Sigmoid colon (tissue), 7 donors: ENCODE data around the gene ZNF672. TPM values are rescaled to one million over a fixed set of nuclear protein-coding genes. Genes with fewer than 3 reads are reported as not detected.
"Not testable (repeated sequence)": the region's sequence is repeated elsewhere in the genome, so short reads cannot be mapped to it uniquely, and the experiment has no call there.

Experiments
- DNase-seq: peaks from one replicate; pipeline ENCODE4 v3.0.0-alpha.2; 2019
- H3K27ac ChIP-seq, 4 donors: fragments of 200-600 bp; sonication (generic); one replicate each; pipeline ENCODE4 v1.5.1; 2016 to 2019; ENCODE audit warnings: mild to moderate bottlenecking in 1 of 4
- H3K27me3 ChIP-seq, 3 donors: fragments of 200-600 bp; sonication (generic); one replicate each; pipeline ENCODE4 v1.5.1; 2019; ENCODE audit warnings: mild to moderate bottlenecking in 1 of 3
- H3K36me3 ChIP-seq, 4 donors: fragments of 200-600 bp; sonication (generic); one replicate each; pipeline ENCODE4 v1.5.1; 2016 to 2019
- H3K4me1 ChIP-seq, 4 donors: fragments of 200-600 bp; sonication (generic); one replicate each; pipeline ENCODE4 v1.5.1; 2017 to 2019
- H3K4me3 ChIP-seq, 4 donors: fragments of 200-600 bp; sonication (generic); one replicate each; pipeline ENCODE4 v1.5.1; 2017 to 2019; ENCODE audit warnings: mild to moderate bottlenecking in 2 of 4, moderate library complexity in 1 of 4
- H3K9me3 ChIP-seq, 4 donors: fragments of 200-600 bp in 3 of 4; sonication (generic) in 3 of 4; one replicate each; pipeline versions ENCODE4 v1.5.1 to v1.6.1; 2013 to 2019
- EP300 ChIP-seq, 4 donors: sonication (generic); formaldehyde crosslinking; IDR thresholded peaks; one replicate each; pipeline ENCODE4 v1.6.1; 2017; ENCODE audit warnings: antibody characterized with exemption in 4 of 4
- POLR2A ChIP-seq, 2 donors: fragments of 450-650 bp; IDR thresholded peaks; one replicate each; pipeline ENCODE4 v1.6.1; 2016; ENCODE audit warnings: antibody characterized with exemption in 2 of 2, mild to moderate bottlenecking in 2 of 2, moderate library complexity in 2 of 2
- POLR2AphosphoS5 ChIP-seq, 4 donors: sonication (generic); formaldehyde crosslinking; IDR thresholded peaks; one replicate each; pipeline ENCODE4 v1.6.1; 2017; ENCODE audit warnings: antibody characterized with exemption in 4 of 4
- WGBS, 2 donors: extraction: QIAGEN DNeasy Blood & Tissue Kit; methylation state at CpG; one replicate each; pipeline ENCODE4 v1.1.7; 2013; 5-methylcytosine and 5-hydroxymethylcytosine counted together
- intact Hi-C: fragments of 100-400 bp; cut with DNase I; formaldehyde crosslinking; loops from one replicate; pipeline ENCODE4 v1.15.1; 2023
- polyA plus RNA-seq, 3 donors: library from polyadenylated mRNA; stranded (reverse); fragments of 200-250 nt; gene quantifications; one replicate each; pipeline ENCODE4 v1.2.3, GENCODE V29; 2013
- total RNA-seq, 4 donors: library from RNA; depleted of rRNA; stranded (reverse); fragments of >200 nt; gene quantifications; one replicate each; pipeline ENCODE4 v1.1.0, GENCODE V29; 2016
- TF ChIP-seq, protein P1 (sequence below), 4 experiments: fragments of 450-650 bp in 3 of 4; fragments of 200-600 bp in 1 of 4; IDR thresholded peaks; one replicate each; pipeline ENCODE4 v1.5.1; 2016 to 2019; ENCODE audit warnings: antibody characterized with exemption in 4 of 4, mild to moderate bottlenecking in 3 of 4, moderate library complexity in 2 of 4
- donor health status: healthy with polysubstance abuse.
- donor health status: Bipolar disorder and iron deficiency.
- donor health status: healthy.

The ZNF672 gene
- total and polyA plus RNA-seq, 7 donors: 14.4 to 31.1 (median 21.4) TPM

DNA sequence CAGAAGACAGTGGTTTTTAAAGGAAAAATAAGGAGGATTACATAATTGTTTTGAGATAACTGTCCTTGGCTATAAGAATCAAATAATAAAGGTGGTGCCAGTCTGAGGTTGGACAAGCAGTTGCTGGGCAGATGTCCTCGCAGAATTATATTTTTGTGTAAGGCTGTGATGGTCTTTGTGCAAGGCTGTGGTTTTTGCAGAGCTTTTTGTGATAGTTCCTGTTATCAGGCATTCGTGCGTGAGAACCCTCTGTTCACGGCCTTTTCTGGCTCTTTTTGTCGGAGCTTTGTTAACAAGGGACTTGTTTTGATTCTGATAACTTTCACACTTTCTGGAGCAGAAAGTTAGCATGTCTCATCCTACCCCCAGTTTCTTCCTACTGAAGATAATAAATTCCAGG is 45.7 kb upstream of the ZNF672 start:
- H3K27ac ChIP-seq: no peak overlapping the region
- H3K4me3 ChIP-seq: no peak overlapping the region
- intact Hi-C loops: no loop called here
- no peak for DNase-seq
- no peaks in the 10 kb centered on the region for H3K27me3 ChIP-seq
- no peaks in the 10 kb centered on the region for H3K4me1 ChIP-seq
- WGBS, 2 donors: 72 to 92% methylated on average over 5 of the region's 5 CpGs
- H3K36me3 ChIP-seq: no peaks in the 10 kb centered on the region
- H3K9me3 ChIP-seq: peaks cover 0 to 2% (median under 1%) of the 10 kb centered on the region in 4 donors
- TF ChIP-seq POLR2AphosphoS5 (IDR thresholded peaks at IDR 0.05) (no peak), EP300 (IDR thresholded peaks at IDR 0.05) (no peak), POLR2A (IDR thresholded peaks at IDR 0.05) (no peak)
- TF ChIP-seq, protein P1, sequence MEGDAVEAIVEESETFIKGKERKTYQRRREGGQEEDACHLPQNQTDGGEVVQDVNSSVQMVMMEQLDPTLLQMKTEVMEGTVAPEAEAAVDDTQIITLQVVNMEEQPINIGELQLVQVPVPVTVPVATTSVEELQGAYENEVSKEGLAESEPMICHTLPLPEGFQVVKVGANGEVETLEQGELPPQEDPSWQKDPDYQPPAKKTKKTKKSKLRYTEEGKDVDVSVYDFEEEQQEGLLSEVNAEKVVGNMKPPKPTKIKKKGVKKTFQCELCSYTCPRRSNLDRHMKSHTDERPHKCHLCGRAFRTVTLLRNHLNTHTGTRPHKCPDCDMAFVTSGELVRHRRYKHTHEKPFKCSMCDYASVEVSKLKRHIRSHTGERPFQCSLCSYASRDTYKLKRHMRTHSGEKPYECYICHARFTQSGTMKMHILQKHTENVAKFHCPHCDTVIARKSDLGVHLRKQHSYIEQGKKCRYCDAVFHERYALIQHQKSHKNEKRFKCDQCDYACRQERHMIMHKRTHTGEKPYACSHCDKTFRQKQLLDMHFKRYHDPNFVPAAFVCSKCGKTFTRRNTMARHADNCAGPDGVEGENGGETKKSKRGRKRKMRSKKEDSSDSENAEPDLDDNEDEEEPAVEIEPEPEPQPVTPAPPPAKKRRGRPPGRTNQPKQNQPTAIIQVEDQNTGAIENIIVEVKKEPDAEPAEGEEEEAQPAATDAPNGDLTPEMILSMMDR (IDR thresholded peaks at IDR 0.05): no peak

DNA sequence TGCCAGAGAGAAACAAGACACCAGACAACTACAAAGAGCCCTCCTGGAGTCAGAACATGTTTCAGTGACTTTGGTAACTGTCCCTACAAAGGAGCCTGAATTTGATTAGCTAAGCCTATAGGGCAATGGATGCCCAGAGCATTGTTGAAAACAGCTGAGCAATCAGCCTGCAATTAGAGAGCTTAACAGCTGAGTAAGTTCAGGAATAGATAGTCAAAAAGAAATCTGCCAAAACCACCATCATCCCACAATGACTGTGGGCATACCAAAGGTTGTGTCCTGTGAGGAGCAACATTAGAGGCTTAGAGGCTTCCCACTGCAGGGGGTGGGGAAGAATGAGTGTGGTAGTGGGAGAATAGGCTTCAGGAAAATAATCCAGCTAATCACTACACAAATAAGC is 44.4 kb upstream of the ZNF672 start:
- intact Hi-C loops: no loop called here
- Histone ChIP-seq H3K4me1 (no peaks in the 10 kb centered on the region), H3K36me3 (no peaks in the 10 kb centered on the region), H3K27me3 (no peaks in the 10 kb centered on the region), H3K9me3 (peaks cover 0 to 2% (median under 1%) of the 10 kb centered on the region in 4 donors), H3K27ac (no peak overlapping the region), H3K4me3 (no peak overlapping the region)
- no peak for DNase-seq
- TF ChIP-seq, protein P1 (IDR thresholded peaks at IDR 0.05): no peak
- TF ChIP-seq POLR2AphosphoS5 (IDR thresholded peaks at IDR 0.05) (no peak), POLR2A (IDR thresholded peaks at IDR 0.05) (no peak), EP300 (IDR thresholded peaks at IDR 0.05) (no peak)

DNA sequence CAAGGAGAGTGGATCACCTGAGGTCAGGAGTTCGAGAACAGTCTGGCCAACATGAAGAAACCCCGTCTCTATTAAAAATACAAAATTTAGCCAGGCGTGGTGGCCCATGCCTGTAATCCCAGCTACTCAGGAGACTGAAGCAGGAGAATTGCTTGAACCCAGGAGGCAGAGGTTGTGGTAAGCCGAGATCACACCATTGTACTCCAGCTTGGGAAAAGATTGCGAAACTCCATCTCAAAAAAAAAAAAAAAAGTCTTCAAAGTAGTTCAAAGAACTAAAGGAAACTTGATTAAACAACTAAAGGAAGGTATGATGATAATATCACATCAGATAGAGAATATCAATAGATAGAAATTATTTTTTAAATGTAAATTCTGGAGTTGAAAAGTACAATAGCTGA is 43.4 kb upstream of the ZNF672 start:
- WGBS, 2 donors: 91 to 96% methylated on average over 5 of the region's 5 CpGs
- H3K4me3 ChIP-seq, H3K4me1 ChIP-seq, DNase-seq, H3K27ac ChIP-seq, intact Hi-C loops, H3K9me3 ChIP-seq, H3K36me3 ChIP-seq, H3K27me3 ChIP-seq: not testable (repeated sequence)

DNA sequence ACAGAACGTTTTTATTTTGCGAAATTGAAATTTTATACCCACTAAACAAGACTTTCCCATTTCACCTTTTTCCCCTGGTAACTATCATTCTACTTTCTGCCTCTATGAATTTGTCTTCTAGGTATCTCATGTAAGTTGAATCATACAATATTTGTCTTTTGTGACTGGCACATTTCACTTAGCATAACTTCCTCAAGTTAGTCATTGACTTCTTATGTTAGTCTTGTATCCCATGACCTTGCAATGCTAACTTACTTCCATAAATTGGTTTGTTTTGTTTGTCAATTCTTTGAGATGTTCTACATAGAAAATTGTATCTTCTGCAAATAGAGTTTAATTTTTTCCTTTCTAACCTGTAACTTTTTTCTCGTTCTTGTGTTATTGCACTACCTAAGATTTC is 39.2 kb upstream of the ZNF672 start:
- H3K9me3 ChIP-seq: peaks cover 0 to 2% (median under 1%) of the 10 kb centered on the region in 4 donors
- peaks cover 0 to 5% (median 0%) of the 10 kb centered on the region in 3 donors for H3K27me3 ChIP-seq
- H3K4me1 ChIP-seq: no peaks in the 10 kb centered on the region
- TF ChIP-seq POLR2A (IDR thresholded peaks at IDR 0.05): no peak
- H3K36me3 ChIP-seq: no peaks in the 10 kb centered on the region
- no peak overlapping the region for H3K27ac ChIP-seq
- WGBS, 2 donors: 83 to 88% methylated on average over 3 of the region's 3 CpGs
- H3K4me3 ChIP-seq: no peak overlapping the region
- no peak for DNase-seq
- intact Hi-C loops: no loop called here

DNA sequence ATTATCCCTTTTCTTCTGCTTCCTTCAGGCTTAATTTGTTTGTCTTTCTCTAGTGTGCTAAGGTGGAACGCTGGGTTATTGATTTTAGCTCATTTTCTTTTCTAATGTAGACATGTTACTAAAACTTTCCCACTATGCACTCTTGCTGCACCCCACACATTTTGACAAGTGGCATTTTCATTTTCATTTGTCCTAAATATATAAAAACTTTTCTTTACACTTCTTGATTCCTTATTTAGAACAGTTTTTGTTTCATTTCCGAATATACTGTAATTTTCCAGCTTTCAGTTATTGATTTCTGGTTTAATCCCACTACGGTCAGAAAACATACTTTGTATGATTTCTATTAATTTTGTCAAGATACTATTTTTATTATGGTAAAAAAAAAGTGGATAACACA is 37.6 kb upstream of the ZNF672 start:
- TF ChIP-seq EP300 (IDR thresholded peaks at IDR 0.05) (no peak), POLR2A (IDR thresholded peaks at IDR 0.05) (no peak), POLR2AphosphoS5 (IDR thresholded peaks at IDR 0.05) (no peak)
- TF ChIP-seq, protein P1 (IDR thresholded peaks at IDR 0.05): no peak
- no peak overlapping the region for H3K4me3 ChIP-seq
- peaks cover 0 to 1% (median 0%) of the 10 kb centered on the region in 4 donors for H3K9me3 ChIP-seq
- H3K36me3 ChIP-seq: no peaks in the 10 kb centered on the region
- no peak overlapping the region for H3K27ac ChIP-seq
- intact Hi-C loops: no loop called here
- 73 to 76% methylated on average over 3 of the region's 3 CpGs for WGBS, 2 donors
- H3K27me3 ChIP-seq: peaks cover 0 to 5% (median 0%) of the 10 kb centered on the region in 3 donors
- no peak for DNase-seq
- no peaks in the 10 kb centered on the region for H3K4me1 ChIP-seq

DNA sequence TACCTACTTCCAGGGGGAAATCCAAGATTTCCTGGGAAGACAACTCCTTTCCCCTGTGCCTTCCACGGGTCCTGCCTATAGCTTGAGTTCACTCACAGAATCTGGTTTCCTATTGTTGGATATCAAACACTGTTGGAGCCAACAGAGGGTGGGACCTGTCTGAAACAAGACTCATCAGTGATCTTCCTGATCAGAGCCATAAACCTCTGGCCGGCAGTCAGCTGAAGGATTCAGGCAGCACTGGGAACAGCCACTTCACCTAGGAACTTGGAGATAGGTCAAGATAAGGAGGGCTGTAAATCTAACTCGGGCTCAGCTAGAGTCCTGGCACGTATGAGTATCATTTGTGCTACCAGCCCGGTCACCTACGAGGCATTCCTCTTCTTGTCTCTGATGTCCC is 35.6 kb upstream of the ZNF672 start:
- TF ChIP-seq POLR2AphosphoS5 (IDR thresholded peaks at IDR 0.05) (no peak), POLR2A (IDR thresholded peaks at IDR 0.05) (no peak), EP300 (IDR thresholded peaks at IDR 0.05) (no peak)
- TF ChIP-seq, protein P1 (IDR thresholded peaks at IDR 0.05): no peak
- intact Hi-C loops: no loop called here
- Histone ChIP-seq H3K4me3 (no peak overlapping the region), H3K36me3 (no peaks in the 10 kb centered on the region), H3K27me3 (peaks cover 0 to 5% (median 0%) of the 10 kb centered on the region in 3 donors), H3K9me3 (no peaks in the 10 kb centered on the region), H3K27ac (no peak overlapping the region), H3K4me1 (peaks cover 0 to 4% (median 0%) of the 10 kb centered on the region in 4 donors)
- 21 to 74% methylated on average over 6 of the region's 6 CpGs for WGBS, 2 donors
- DNase-seq: no peak

DNA sequence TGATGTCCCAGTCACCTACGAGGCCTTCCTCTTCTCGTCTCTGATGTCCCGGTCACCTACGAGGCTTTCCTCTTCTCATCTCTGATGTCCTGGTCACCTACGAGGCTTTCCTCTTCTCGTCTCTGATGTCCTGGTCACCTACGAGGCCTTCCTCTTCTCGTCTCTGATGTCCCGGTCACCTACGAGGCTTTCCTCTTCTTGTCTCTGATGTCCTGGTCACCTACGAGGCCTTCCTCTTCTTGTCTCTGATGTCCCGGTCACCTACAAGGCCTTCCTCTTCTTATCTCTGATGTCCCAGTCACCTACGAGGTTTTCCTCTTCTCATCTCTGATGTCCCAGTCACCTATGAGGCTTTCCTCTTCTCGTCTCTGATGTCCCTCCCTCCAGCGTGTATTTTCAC is 34.5 kb upstream of the ZNF672 start:
- H3K27me3 ChIP-seq, H3K4me3 ChIP-seq, intact Hi-C loops, H3K27ac ChIP-seq, DNase-seq, H3K36me3 ChIP-seq, H3K9me3 ChIP-seq, H3K4me1 ChIP-seq: not testable (repeated sequence)
- WGBS, 2 donors: 92 to 94% methylated on average over 15 of the region's 15 CpGs
